T1000 (cell line): ENCODE results near the gene CHST11.
A peak's percentile ranks its signal among the peaks of the same experiment; 100 is the strongest.

Experiments
- DNase-seq: peaks from one replicate; lab custom pipeline; 2025; ENCODE audit warnings: mixed read lengths; lab: John Stamatoyannopoulos, UW

The CHST11 gene

GRCh38 chr12:104673696-104674482 is 217.1 kb downstream of the CHST11 start:
- no peak for DNase-seq

- no peak for DNase-seq
Observed at GRCh38 chr12:104676636-104677035, 219.9 kb downstream of the CHST11 start.

DNA sequence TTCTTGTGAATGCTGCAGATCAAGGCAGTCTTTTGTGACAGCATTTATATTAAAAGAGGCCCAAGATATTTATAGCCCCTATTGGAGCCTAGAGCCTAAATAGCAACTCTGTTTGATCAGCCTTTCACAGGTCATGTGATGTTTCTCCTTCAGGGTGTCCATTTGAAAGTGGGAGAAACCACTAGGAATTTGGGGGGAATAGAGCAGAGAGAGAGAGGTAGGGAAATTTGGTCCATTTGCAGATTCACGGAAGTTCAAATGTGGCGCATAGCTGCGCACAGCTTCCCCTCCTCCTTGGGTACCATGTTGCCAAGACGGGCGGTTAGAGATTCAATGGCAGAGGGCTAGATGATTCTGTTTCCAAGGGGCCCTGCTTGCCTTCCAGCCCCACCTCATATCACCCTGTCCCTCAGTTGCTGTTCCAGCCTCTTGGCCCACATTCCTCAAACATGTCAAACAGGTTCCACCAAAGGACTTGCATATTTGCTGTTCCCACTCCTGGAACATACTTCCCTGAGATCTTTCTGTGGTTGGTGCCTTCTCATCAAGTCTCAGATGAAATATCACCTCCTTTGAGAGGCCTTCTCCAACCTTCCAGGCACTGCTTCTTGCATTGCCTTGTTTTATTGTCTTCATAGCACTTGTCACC is 220.8 kb downstream of the CHST11 start:
- no peak for DNase-seq

DNA sequence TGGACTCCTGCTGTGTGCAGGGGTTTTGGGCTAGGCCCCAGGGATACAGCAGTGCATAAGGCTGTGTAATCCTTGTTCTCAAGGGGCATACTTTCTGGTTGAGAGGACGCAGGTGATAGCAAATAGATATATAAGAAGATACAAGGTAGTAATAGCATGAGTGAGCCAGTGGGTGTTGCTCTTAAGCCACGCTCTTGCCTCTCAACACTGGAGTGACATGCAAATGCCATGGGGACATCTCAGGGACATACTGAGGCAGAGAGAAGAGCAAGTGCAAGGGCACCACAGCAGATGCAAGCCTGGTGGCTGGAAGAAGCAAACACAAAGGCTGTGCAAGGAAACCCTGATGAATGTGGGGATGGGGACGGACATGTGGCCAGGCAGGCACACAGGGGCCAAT is 223.3 kb downstream of the CHST11 start:
- no peak for DNase-seq

- DNase-seq, result no peak
Observed at GRCh38 chr12:104680491-104680890, 223.7 kb downstream of the CHST11 start.

- no peak for DNase-seq
Observed at GRCh38 chr12:104681012-104681690, 224.4 kb downstream of the CHST11 start.

GRCh38 chr12:104682790-104683279 is 226.1 kb downstream of the CHST11 start:
- no peak for DNase-seq

- no peak for DNase-seq
Observed at GRCh38 chr12:104683831-104684503, 227.2 kb downstream of the CHST11 start.

DNA sequence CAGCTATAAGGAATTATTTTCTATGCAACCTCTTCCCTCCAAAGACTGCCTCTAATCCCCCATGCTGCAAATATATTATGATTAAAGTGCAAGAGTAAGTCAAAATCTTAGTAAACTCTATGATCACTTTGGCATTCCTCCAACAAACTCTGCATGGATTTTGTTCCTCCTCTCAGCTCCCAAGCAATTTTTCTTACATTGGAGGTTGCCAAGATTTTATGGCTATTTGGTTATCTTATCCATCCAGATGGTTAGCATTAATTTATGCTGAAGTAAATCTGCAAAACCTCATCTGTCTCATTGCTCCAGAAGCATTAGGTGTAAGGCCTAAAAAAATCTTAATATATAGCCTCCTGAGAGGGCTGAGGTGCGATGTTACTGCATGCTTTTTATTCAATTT is 228.1 kb downstream of the CHST11 start:
- DNase-seq, result no peak

DNA sequence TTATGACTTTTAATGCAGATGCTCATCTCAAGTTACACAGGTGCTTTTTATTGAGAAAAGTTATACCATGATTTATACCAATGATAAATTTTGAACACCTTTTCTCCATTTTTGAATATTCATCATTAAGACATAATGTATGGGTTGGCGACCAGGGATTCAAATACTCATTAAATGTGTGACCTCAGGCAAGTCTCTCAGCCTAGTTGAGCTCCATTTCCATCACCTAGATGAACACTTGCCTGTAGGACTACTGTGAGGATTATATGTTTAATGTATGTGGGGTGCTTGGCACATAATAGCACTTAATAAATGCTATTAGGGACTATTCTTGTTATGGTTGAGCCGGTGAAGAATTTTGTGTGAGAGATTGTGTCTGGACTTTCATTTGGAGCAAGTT is 228.6 kb downstream of the CHST11 start:
- DNase-seq, result no peak

GRCh38 chr12:104686196-104686595 is 229.4 kb downstream of the CHST11 start:
- DNase-seq, result no peak

GRCh38 chr12:104687823-104688573 is 231.2 kb downstream of the CHST11 start:
- no peak for DNase-seq

- DNase-seq, result no peak
Observed at GRCh38 chr12:104689635-104690034, 232.9 kb downstream of the CHST11 start.

DNA sequence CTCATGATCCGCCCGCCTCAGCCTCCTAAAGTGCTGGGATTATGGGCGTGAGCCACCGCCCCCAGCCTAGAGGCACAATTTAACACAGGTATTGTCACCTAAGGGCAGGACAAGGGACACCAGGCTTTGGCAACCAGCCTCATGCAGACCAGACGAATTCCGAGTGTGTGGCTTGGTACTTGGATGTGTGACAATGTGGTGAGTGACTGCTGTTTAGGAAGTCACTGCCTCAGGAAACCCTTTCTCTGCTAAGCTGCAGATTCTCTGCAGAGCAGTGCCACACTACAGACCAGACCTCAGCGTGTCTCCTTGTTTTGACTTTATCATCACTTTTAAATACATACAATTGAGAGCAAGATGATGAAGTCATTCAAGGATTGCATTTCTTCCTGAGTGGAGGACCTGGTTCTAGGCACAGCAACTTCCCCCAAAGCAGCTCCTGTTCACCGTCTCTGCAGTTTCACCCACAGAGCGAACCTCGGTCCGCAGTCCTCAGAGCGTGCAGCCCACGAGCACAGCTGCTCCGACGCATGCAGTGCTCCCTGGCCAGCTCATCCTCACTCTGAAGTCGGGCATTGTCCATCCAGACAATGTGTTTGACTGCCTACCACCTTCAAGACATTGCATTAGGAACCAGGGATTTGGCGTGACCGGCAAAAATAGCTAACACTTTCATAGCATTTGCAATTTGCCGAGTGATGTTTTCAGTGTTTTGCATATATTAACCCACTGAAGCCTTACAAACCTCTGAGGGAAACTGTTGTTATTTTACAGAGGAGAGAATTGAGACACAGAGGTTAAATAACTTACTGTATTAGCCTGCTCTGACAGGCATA is 235.2 kb downstream of the CHST11 start:
- no peak for DNase-seq

GRCh38 chr12:104692557-104693218 is 235.9 kb downstream of the CHST11 start:
- DNase-seq, result no peak

GRCh38 chr12:104693493-104693892 is 236.7 kb downstream of the CHST11 start:
- DNase-seq, result no peak

DNA sequence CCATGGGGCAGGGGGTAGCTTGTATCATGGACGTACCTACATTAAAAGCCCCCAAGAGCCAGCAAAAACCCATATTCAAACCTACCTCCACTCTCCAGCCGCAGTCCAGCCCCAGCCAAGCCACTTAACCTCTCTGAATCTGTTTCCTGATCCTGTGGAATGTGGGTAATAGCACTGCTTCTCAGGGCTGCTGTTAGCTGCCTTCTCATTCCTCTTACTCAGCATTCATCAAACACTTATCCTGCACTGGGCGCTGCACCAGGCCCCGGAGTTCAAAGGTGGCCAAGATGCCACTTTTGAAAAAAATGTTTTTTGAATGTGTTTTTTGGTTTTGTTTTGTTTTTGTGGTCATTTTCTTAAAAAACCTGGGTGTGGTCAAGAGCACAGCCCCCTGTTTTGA is 237.4 kb downstream of the CHST11 start:
- DNase-seq, result no peak

- no peak for DNase-seq
Observed at GRCh38 chr12:104694711-104695110, 238.0 kb downstream of the CHST11 start.

- DNase-seq, result peak; percentile 62
Observed at GRCh38 chr12:104695453-104696148, 238.9 kb downstream of the CHST11 start.
